UCSD-AML1 (cell line): ENCODE data around the gene HGD.
"Not testable (repeated sequence)": the region's sequence is repeated elsewhere in the genome, so short reads cannot be mapped to it uniquely, and the experiment has no call there.

Experiments
- DNase-seq: peaks from one replicate; lab custom pipeline; 2025; ENCODE audit not compliant: unreplicated experiment; lab: John Stamatoyannopoulos, UW

The HGD gene

GRCh38 chr3:120682095-120682681 lies at the start of gene HGD:
TSS of gene HGD (minus strand) at chr3:120682239. CDS start at chr3:120682111, 128 bp downstream.
- DNase-seq: peak; percentile 14

- DNase-seq: no peak
Observed at GRCh38 chr3:120730576-120731542, 48.8 kb upstream of the HGD start.

GRCh38 chr3:120726791-120727190 lies 44.8 kb upstream of the HGD start:
- no peak for DNase-seq

- DNase-seq: not testable (repeated sequence)
Observed at GRCh38 chr3:120719167-120719834, 37.3 kb upstream of the HGD start.

- DNase-seq: no peak
Observed at GRCh38 chr3:120713262-120713661, 31.2 kb upstream of the HGD start.

- DNase-seq: no peak
Observed at GRCh38 chr3:120710369-120710768, 28.3 kb upstream of the HGD start.

GRCh38 chr3:120708408-120708807 lies 26.4 kb upstream of the HGD start:
- DNase-seq: no peak

- DNase-seq: no peak
Observed at GRCh38 chr3:120706950-120707349, 24.9 kb upstream of the HGD start.

GRCh38 chr3:120705884-120706582 lies 24.0 kb upstream of the HGD start:
- no peak for DNase-seq

GRCh38 chr3:120699333-120699732 lies 17.3 kb upstream of the HGD start:
- no peak for DNase-seq

GRCh38 chr3:120693439-120694171 lies 11.6 kb upstream of the HGD start:
- no peak for DNase-seq

GRCh38 chr3:120689395-120689794 lies 7.4 kb upstream of the HGD start:
- DNase-seq: no peak

GRCh38 chr3:120688121-120688520 lies 6.1 kb upstream of the HGD start:
- DNase-seq: no peak

- no peak for DNase-seq
Observed at GRCh38 chr3:120685411-120685810, 3.4 kb upstream of the HGD start.

GRCh38 chr3:120684896-120685295 lies 2.9 kb upstream of the HGD start:
- DNase-seq: no peak

GRCh38 chr3:120683671-120684301 lies 1.7 kb upstream of the HGD start:
- DNase-seq: no peak

- no peak for DNase-seq
Observed at GRCh38 chr3:120683213-120683612, 1.2 kb upstream of the HGD start.

GRCh38 chr3:120681506-120682038 lies 467 bp downstream of the HGD start:
- no peak for DNase-seq

- no peak for DNase-seq
Observed at GRCh38 chr3:120681018-120681417, 1.0 kb downstream of the HGD start.
